Sciatic nerve (tissue), 2 donors: ENCODE measurements around the gene SIRT3. TPM values are rescaled to one million over a fixed set of nuclear protein-coding genes. Genes with fewer than 3 reads are reported as not detected.
"Not testable (repeated sequence)": the region's sequence is repeated elsewhere in the genome, so short reads cannot be mapped to it uniquely, and the experiment has no call there.

ENCODE experiments used
- ATAC-seq: fragments of 200-7000 bp; cut with Tn5 transposase; one replicate; pipeline ENCODE4 v1.9.1; 2020; ENCODE audit warnings: mild to moderate bottlenecking, moderate library complexity
- DNase-seq: peaks from one replicate; pipeline ENCODE4 v3.0.0-alpha.2; 2020; ENCODE audit warnings: low spot score
- intact Hi-C: fragments of 100-400 bp; cut with DNase I; formaldehyde crosslinking; loops from one replicate; pipeline ENCODE4 v1.14.2; 2022
- total RNA-seq: library from RNA; stranded (reverse); fragmentation: NEBNext Ultra II Directional; extraction: Animal tissue kit (Norgen Biotek cat#: 25700); gene quantifications from one replicate; pipeline ENCODE4 v1.2.1, GENCODE V29; 2021
- donor health status: DM: no; HTN: no; CAD: no.
- donor health status: DM: no; HTN: no; CAD: no.

SIRT3 gene
- total RNA-seq, 1 donor from 2014 or later = 21.7 TPM

DNA sequence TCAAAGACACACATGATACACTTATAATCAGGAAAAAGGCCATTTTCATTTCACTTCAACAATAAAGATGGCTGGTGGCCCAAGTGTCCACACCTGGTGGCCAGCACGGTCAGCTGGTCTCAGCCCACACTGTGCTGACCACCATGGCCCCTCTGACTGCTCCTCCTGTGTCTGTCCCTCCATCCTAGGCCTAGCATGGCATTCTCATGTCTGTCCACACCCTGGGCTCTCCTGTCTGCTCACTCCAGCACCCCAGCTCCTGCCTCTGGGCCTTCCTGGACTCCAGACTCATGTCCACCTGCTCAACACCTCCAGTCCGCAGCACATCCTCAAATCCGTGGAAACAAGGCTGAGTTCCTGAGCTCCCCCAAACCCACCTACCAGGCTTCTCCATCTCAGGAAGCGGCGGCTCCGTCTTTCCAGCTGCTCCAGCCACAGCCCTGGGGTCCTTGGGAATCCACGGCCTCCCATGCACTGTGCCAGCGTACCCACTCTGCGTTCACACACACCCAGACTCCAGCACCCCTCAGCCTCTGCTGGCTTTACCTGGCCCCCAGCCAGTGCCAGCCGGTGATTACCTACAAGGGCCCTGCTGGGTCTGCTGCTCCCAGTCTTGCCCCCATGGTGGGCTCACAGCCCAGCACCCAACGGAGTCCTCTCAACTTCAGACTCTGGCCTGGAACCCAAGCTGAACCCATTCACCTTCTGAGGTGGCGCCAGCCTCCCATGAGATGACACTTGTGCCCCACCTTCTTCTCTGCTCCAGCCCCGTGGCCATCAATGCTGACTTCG lies 13.9 kb downstream of the SIRT3 start:
- intact Hi-C loops = no loop called here
- DNase-seq (peak; percentile 13), ATAC-seq (peak; percentile 24)

DNA sequence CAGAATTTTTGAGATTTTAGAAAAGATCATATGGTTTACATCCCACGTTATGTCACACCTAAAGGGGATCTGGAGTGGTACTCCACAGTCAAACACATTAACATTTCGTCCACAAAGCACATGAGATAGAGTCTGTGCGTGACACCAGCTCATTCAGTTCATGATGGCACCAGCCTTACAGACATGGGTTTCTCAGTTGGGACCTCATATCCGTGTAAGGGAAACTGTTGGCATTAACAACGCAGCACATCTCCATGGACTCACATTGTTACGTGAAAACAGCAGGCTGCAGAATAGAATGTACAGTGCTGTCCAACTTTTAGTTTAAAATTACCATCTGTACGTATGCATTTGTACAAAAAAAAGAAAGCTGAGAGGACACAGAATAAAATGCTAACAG lies 14.6 kb downstream of the SIRT3 start:
- DNase-seq (peak; percentile 18), ATAC-seq (no peak)
- intact Hi-C loops = no loop called here

DNA sequence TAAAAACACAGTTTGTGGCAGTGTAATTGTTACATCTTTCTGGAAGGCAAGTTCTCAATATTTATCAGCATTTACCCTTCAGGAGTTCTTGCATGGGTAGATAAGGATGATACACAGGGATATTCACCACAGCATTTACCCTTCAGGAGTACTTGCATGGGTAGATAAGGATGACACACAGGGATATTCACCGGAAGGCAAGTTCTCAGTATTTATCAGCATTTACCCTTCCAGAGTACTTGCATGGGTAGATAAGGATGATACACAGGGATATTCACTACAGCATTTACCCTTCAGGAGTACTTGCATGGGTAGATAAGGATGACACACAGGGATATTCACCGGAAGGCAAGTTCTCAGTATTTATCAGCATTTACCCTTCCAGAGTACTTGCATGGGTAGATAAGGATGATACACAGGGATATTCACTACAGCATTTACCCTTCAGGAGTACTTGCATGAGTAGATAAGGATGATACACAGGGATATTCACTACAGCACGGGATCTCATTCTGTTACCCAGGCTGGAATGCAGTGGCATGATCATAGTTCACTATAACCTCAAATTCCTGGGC lies 15.4 kb downstream of the SIRT3 start:
- DNase-seq, intact Hi-C loops, ATAC-seq: not testable (repeated sequence)

DNA sequence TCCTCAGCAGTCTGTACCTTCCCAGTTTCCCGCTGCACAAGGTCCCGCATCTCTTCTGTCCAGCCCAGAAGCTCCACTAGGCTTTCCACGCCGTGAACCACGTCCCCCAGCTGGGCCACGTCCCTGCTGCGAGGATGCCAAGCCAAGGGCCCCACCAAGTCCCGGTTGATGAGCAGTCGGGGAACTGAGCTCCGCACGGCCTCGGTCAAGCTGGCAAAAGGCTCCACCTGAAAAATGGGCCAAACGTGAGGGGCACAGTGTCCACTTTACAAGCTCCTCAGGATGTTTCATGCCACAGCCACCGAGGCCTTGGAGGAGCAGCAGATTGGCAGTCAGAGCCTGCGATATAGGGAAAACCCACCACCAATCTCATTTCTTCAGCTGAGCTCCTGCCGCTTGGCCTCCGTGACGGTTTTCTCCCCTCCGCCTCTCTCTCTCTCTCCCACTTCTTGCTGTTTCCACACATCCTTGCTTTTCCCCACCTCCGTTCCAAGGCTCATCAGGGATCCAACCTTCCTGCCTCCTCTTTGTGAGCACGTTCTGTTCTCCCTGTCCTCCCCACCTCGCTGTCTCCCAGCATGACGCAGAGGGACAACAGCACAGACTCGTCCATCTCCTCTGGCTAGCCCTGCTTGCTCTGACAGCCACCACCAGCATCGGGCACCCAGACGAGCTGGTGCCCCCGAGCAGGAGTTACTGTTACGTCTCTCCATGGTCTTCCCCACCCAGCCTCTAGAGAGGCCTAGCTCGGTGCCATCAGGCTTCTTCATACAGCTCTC lies 17.1 kb downstream of the SIRT3 start:
- ATAC-seq = no peak
- DNase-seq = no peak
- intact Hi-C loops = no loop called here

DNA sequence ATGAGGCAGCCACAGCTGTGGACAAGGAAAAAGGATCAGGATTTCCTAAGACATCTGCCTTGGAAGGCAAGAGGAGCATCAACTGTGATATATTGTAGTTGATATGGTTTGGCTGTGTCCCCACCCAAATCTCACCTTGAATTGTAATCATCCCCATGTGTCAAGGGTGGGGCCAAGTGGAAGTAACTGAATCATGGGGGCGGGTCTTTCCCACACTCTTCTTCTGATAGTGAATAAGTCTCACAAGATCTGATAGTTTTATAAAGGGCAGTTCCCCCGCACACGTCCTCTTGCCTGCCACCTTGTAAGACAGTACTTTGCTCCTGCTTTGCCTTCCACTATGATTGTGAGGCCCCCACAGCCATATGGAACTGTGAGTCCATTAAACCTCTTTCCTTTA lies 18.4 kb downstream of the SIRT3 start:
- ATAC-seq = no peak
- DNase-seq = peak; percentile 6
- intact Hi-C loops = no loop called here

DNA sequence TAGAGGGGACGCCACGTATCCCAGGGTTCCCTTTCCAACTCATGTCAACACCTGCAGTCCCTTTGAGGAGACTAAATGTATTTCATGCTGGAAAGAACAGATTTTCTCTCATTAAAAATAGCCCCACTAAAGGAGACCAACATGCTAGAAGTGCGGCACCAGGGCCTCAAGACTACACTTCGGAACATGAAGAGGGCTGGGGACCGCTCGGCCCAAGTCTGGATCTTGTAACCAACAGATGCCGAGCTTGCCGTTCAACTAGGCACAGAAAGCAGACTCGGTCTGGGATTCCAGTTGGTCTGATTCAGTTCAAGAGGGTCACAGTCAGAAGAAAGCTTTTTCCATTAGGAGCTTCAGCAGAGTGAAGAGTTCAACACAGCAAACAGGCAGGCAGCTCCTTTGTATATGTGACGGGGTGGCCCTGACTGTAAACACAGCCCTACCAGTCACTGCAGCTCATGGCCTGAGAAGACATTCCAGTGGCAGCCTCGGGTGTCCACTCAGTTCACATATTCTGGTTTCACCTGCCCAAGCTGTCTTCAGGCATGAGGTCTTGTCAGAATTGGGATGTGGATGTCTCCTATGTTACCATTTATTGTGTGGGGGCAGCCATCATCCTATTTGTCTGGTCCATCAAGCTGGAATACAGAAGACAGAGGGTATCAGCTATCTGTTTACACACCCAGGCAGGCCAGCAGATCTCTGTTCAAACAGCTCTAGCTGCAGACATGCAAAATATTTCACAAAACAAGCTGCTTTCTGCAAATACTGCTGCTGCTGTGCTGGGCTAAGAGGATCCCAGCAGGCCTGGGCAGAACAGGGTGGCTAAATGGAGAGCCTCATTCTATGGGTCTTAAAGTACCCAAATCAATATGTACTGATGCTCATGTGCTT lies 19.8 kb downstream of the SIRT3 start:
- DNase-seq = peak; percentile 53
- no peak for ATAC-seq
- intact Hi-C loops = no loop called here

DNA sequence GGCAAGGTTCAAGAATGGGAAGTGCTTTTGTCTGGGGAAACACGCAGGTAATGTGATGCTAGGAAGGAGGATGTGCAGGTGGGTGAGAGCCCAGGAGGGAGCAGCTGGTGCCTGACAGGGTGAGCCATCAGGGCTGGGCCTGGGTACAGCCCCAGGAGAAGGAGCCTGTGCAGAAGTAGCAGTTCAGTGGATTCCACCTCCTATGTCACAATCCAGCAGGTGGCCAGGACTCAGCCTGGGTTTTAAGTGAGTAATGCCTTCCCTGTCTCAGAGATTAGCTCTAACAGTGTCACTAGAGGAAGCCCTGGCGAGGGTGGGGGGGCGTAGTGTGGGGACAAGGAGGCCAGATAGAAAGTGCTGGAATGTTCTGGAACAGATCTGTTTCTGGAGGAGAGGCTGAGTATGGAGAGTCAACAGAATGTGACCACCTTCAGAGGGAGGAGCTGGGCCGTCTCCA lies 20.5 kb downstream of the SIRT3 start:
- no peak for DNase-seq
- intact Hi-C loops = no loop called here
- ATAC-seq = no peak

DNA sequence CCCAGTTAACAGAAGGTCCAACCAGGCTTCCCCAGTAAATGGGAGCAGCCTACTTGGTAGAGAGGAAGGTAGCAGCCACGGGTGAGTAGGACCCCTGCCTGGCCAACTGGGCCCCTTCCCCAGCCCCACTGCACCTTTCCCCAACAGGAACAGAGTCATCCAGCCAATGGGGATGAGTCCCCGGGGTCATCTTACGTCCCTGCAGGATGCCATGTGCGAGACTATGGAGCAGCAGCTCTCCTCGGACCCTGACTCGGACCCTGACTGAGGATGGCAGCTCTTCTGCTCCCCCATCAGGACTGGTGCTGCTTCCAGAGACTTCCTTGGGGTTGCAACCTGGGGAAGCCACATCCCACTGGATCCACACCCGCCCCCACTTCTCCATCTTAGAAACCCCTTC lies 22.1 kb downstream of the SIRT3 start:
- intact Hi-C loops = no loop called here
- DNase-seq (peak; percentile 44), ATAC-seq (no peak)

DNA sequence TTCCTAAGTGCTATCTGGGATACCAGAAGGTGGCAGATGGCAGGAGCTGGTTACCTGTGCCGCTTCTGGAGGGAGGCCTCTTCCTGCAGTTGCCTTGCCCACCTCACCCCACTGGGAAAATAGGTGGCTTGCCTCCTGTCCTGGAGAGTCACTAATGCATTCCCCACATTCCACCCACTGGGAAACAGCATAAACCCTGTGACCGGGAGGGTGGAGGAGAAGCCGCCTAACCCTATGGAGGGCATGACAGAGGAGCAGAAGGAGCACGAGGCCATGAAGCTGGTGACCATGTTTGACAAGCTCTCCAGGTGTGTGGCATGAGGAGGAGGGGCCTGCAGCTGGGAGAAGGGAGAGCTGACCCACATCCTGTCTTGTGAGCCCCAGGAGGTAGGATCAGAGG lies 23.0 kb downstream of the SIRT3 start:
- peak; percentile 42 for DNase-seq
- ATAC-seq = no peak
- intact Hi-C loops = no loop called here

DNA sequence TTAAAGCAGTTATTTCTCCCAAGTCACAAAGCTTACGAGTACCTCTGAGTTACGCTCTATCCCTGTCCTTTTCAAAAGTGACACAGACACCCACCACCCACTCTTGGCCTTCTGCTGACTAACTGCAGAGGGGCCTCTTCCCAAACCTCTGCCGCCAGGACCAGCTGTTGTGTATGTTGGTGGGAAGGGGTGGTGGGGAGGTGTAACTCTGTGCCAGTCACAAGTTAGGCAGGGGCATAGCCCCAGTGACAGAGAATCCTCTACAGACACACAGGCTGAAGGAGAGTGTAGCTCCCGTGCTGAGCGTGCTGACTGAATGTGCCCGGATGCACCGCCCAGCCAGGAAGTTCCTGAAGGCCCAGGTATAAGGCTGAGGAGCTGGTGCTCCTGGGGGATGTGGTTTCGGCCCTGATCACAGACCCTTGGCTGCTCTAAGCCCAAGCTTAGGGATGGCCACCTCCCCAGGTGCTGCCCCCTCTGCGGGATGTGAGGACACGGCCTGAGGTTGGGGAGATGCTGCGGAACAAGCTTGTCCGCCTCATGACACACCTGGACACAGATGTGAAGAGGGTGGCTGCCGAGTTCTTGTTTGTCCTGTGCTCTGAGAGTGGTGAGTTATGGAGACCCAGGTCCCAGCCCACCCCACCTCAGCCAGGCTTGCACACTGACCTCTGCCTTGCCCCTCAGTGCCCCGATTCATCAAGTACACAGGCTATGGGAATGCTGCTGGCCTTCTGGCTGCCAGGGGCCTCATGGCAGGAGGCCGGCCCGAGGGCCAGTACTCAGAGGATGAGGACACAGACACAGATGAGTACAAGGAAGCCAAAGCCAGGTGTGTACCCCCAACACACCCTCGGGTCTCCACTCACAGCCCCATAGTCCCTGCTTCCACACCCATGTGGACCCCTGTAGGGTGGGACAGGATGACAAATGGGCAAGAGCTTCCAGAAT lies 23.7 kb downstream of the SIRT3 start:
- ATAC-seq = no peak
- intact Hi-C loops = no loop called here
- peak; percentile 46 for DNase-seq

DNA sequence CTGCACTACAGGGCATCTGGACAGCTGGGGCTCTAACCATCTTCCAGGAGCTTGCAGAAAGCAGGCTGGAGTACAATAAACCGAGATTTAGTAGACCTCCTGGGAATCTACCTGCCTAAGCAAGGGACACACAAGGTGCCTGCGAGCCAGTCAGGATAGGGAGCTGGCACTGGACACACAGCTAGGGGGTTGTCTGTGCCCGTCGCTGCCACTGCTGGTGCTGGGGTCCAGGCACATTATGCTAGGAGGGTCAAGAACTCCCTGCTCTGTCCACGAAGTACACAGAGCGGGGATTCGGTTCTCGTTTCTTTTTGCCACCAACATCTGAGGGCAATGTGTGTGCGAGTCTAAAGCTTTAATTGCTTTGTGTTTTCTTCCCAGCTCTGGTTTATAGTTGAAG lies 24.4 kb downstream of the SIRT3 start:
- ATAC-seq (no peak), DNase-seq (peak; percentile 17)
- intact Hi-C loops = no loop called here

DNA sequence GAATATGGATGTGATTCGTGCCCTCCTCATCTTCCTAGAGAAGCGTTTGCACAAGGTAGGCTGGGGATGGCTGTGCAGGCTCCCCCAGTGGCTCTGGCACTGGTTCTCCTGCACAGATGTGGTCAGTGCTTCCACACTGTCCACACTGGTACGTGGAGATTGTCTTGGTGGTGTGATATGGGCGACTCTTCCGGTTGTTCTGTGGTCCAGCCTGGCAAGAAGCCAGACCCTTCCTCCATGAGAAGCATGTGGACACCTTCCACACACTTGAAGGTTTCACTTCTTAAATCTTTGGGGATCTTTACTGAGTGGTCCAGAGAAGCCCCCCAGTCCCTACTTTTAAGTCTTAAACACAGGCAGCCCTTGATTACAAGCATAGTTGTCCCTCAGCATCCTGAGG lies 24.8 kb downstream of the SIRT3 start:
- DNase-seq (peak; percentile 57), ATAC-seq (no peak)
- intact Hi-C loops = no loop called here

DNA sequence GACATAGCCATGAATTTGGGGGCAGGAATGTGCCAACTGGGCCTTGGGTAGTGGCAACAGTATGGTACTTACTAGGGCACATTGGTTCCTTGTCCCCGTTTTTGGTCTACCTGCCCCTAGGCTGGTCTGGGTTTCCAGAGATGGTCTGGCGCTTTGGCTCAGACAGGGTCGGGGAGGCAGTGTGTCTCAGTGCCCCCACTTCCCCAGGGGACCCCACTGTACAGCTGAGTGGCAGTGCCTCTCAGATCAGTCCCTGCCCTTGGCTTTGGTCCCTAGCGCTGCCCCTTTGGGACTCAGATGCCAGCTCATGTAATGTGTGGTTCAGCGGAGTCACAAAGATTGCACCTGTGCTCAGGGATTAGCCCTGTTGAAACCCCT lies 25.4 kb downstream of the SIRT3 start:
- ATAC-seq (no peak), DNase-seq (peak; percentile 60)
- intact Hi-C loops = no loop called here

DNA sequence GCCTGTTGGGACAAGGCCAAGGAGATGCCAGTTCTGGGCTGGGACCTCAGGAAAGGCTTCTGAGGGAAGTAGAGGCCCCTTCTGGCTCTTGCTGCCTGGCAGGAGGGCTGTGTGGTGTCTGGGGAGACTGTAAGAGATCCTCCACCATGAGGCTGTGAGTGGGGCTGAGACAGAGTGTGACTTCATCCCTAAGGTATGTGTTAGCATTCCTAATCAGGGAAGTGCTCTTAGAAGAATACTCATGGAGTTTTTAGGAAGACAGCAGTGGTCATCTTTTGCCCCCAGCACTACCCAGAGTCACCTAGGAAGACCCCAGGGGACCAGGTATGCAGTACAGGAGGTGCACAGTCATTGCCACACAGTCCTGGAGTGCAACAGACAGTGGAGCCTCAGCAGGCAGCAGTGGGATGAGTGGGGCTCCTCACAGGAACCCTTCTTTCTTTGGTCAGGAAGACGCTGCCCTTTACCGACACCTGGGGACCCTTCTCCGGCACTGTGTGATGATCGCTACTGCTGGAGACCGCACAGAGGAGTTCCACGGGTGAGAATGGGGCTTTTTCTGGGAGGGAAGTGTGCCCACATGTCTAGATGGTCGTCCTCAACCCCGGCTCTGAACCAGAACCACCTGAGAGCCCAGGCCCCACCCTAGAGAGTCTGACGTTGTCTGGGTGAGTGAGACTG lies 25.9 kb downstream of the SIRT3 start:
- intact Hi-C loops = no loop called here
- peak; percentile 54 for DNase-seq
- ATAC-seq = no peak

DNA sequence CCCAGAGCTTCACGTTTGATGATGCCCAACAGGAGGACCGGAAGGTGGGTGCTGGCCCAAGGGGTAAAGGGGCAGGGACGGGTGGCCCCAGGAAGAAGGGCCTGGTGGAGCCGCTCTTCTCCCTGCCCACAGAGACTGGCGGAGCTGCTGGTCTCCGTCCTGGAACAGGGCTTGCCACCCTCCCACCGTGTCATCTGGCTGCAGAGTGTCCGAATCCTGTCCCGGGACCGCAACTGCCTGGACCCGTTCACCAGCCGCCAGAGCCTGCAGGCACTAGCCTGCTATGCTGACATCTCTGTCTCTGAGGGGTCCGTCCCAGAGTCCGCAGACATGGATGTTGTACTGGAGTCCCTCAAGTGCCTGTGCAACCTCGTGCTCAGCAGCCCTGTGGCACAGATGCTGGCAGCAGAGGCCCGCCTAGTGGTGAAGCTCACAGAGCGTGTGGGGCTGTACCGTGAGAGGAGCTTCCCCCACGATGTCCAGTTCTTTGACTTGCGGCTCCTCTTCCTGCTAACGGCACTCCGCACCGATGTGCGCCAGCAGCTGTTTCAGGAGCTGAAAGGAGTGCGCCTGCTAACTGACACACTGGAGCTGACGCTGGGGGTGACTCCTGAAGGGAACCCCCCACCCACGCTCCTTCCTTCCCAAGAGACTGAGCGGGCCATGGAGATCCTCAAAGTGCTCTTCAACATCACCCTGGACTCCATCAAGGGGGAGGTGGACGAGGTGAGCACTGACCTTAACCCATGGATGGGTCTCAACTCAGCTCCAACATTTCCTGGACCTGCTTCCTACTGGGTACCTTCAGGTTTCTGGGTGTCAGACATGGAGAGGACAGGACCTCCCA lies 26.6 kb downstream of the SIRT3 start:
- intact Hi-C loops = no loop called here
- no peak for ATAC-seq
- peak; percentile 61 for DNase-seq

DNA sequence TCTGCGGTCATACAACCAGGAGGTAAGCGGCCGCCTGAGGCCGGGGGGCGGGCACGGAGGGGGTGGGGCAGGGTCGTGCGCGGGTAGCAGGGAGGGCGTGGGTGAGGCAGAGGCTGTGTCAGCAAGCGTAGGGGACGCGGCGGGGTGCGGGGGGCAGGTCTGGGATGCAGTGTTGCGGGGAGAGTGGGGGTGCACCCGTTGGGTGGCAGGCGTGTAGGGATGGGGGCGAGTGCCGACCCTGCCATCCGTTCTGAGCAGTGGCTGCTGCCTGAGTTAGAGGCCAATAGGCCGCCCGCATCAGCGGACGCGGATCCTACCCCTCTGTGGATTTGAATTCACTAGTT lies 27.3 kb downstream of the SIRT3 start:
- DNase-seq (peak; percentile 78), ATAC-seq (no peak)
- intact Hi-C loops = no loop called here
